D721Med (cell line): ENCODE results near the gene NOPCHAP1.

ENCODE experiments used
- DNase-seq: peaks from one replicate; pipeline ENCODE4 v3.0.0; 2011; ENCODE audit warnings: low spot score; ENCODE audit not compliant: insufficient read length
- FAIRE-seq: peaks from 2 replicates; lab custom pipeline; 2011; peaks lifted over from hg19 to GRCh38; lab: Jason Lieb, UNC
- TF ChIP-seq, protein P1 (sequence below): IDR thresholded peaks from 2 replicates; pipeline ENCODE4 v1.5.1; 2012; ENCODE audit warnings: mild to moderate bottlenecking, control low read depth; ENCODE audit not compliant: insufficient read depth; ENCODE audit errors: missing control alignments

The NOPCHAP1 gene

DNA sequence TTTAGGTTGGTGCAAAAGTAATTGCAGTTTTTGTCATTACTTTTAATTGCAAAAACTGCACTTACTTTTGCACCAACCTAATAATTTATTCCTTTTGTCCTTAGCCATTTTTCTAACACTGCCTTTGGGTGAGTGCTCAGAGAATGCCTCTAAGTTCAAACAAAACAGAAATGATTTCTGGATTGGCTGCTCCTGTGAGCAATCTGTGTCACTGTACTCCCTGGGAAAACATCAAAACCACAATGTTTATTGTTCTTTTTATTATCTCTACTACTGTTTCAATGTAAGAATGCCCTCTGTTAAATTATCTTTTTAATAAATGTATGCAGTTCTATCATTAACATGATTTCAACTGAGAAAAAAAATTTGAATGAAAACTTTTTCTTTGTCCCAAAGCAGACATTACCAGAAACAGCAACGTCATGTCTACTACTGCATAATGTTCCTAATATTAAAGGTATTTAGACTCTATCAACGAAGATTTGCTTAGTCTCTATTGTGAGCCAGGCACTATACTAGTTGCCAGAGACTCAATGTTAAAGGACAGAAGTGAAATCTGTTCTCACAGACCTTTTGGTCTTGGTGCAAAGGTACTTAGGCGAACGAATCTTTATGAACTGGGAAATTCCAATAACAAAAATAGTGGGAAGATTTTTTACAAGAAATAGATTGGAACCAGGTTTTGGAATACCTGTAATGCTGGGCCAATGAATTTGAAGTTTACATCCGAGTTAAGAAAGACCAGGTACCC lies 34.2 kb upstream of the NOPCHAP1 start:
- DNase-seq (no peak), FAIRE-seq (no peak)
- TF ChIP-seq, protein P1, sequence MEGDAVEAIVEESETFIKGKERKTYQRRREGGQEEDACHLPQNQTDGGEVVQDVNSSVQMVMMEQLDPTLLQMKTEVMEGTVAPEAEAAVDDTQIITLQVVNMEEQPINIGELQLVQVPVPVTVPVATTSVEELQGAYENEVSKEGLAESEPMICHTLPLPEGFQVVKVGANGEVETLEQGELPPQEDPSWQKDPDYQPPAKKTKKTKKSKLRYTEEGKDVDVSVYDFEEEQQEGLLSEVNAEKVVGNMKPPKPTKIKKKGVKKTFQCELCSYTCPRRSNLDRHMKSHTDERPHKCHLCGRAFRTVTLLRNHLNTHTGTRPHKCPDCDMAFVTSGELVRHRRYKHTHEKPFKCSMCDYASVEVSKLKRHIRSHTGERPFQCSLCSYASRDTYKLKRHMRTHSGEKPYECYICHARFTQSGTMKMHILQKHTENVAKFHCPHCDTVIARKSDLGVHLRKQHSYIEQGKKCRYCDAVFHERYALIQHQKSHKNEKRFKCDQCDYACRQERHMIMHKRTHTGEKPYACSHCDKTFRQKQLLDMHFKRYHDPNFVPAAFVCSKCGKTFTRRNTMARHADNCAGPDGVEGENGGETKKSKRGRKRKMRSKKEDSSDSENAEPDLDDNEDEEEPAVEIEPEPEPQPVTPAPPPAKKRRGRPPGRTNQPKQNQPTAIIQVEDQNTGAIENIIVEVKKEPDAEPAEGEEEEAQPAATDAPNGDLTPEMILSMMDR = no peak

DNA sequence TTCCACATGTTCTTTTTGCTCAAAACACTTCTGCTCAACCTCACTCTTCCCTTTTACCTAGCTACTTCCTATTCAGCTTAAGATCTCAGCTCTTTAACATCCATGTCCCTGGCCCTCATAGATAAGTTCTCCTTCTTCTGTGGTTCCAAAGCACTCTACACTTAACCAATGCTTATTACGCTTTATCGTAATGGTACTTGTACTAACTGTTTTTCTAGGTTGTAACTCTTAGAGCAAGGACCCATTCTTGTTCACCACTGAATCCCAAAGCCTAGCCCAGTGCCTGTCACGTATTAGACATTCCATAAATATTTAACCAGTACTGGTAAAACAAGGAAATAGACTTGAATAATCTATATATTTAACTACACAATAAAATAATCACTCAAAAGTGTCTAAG lies 33.3 kb upstream of the NOPCHAP1 start:
- DNase-seq (no peak), FAIRE-seq (no peak)
- TF ChIP-seq, protein P1 = no peak

DNA sequence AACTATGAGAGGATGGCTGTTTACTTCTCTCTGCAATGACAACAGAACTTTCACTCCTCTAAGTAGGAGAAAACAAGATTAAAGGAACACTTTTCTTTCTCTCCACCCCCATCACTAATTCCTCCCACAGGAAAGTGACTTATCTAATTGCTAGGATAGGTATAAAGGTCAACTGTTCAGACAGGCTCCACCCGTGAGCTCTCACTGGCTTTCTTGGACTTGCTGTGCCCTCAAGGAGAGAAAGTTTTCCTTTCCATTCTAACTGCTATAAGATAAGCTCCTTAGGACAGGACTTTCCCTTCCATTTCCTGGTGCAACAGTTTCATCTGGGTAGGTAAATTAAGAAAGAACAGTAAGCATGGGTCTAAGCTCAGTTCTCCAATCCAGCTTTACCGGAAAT lies 32.8 kb upstream of the NOPCHAP1 start:
- DNase-seq (no peak), FAIRE-seq (no peak)
- TF ChIP-seq, protein P1 = no peak

DNA sequence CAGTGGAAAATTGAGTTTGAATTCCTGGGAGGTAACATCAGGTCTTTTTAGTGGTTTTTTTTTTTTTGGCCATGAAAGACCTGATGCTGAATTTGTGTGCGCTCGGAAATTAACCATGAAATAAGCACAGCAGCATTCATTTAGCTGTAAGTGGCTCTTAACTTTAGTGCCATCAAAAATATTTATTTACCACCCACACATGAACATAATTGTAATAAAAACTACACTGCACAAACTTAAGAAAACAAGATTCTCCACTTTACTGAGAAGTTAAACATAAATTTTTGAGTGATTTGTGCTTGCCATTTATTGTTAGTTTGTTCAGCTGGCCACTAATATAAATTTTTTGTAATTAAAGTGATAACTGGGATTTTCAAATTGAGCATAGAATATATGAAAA lies 30.4 kb upstream of the NOPCHAP1 start:
- TF ChIP-seq, protein P1 = no peak
- DNase-seq (no peak), FAIRE-seq (no peak)

DNA sequence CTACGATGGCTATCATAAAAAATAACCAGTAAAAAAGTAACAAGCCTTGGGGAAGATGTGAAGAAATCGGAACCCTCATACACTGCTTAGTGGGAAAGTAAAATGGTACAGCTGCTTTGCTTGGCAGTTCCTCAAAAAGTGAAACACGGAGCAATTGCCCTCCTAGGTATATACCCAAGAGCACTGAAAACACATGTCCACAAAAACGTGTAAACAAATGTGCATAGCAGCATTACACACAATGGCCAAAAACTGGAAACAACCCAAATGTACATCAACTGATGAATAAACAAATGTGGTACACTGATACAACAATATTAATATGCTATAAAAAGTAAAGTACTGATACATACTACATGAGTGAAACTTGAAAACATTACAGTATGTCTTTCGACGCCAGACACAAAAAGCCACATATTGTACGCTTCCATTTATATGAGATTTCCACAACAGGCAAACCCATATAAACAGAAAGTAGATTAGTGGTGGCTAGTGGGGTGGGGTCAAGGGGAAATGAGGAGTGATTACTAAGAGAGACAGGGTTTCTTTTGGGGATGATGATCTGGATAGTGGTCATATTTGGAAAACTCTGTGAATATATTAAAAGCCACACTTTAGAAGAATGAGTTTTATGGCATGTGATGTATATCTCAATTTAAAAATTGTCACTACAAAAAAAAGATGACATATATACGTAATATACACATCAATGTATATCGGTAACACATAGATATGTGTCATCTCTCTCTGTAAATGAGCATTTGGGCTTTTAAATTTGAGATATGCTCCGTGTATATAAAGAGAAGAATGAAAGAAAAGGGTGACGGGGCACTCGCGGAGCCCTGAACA lies 29.0 kb upstream of the NOPCHAP1 start:
- no peak for FAIRE-seq
- no peak for DNase-seq
- TF ChIP-seq, protein P1 = no peak

DNA sequence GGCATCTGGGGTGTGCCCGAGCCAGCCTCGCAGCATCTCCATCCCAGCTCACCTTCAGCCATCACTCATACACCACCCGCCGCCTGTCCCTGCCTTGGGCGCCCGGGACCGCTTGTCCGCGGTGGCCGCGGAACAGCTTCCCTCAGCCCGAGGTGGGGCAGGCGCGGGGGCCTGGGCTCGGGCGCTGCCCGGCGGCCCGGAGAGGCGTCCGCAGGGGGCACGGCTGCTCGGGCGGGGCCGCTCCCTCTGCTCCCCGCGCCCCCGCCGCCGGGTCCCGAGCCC lies 28.5 kb upstream of the NOPCHAP1 start:
- DNase-seq = no peak
- TF ChIP-seq, protein P1 = no peak

More for the DNA sequence above, 28.5 kb upstream of the NOPCHAP1 start:
- no peak for FAIRE-seq
